Psoas muscle (tissue), 8 donors: ENCODE results near the gene ZNF526. TPM values are rescaled to one million over a fixed set of nuclear protein-coding genes. Genes with fewer than 3 reads are reported as not detected.
A peak's percentile ranks its signal among the peaks of the same experiment; 100 is the strongest.

Experiments used
- ATAC-seq, 4 donors: fragments of 200-7000 bp; cut with Tn5 transposase; one replicate each; pipeline ENCODE4 v1.9.1; 2020; ENCODE audit warnings: moderate library complexity in 3 of 4, mild to moderate bottlenecking in 2 of 4
- DNase-seq, 2 donors: peaks; one replicate each; pipeline ENCODE4 v3.0.0-alpha.2; 2020
- H3K27ac ChIP-seq: fragments of 200-600 bp; one replicate; pipeline ENCODE4 v1.8.0; 2022
- H3K27me3 ChIP-seq, 3 donors: fragments of 200-600 bp in 1 of 3; one replicate each; pipeline versions ENCODE4 v1.6.1 to v1.8.0; 2013 to 2022; ENCODE audit warnings: low read length in 2 of 3, mild to moderate bottlenecking in 2 of 3, moderate library complexity in 1 of 3; ENCODE audit not compliant: insufficient read depth in 3 of 3
- H3K36me3 ChIP-seq, 2 donors: fragments of 200-600 bp in 1 of 2; one replicate each; pipeline versions ENCODE4 v1.6.1 to v1.8.0; 2013 to 2022; ENCODE audit warnings: low read depth in 1 of 2, mild to moderate bottlenecking in 1 of 2, moderate library complexity in 1 of 2; ENCODE audit not compliant: insufficient read depth in 1 of 2
- H3K4me1 ChIP-seq: fragments of 200-600 bp; one replicate; pipeline ENCODE4 v1.8.0; 2022
- H3K4me3 ChIP-seq: fragments of 200-600 bp; one replicate; pipeline ENCODE4 v1.8.0; 2022; ENCODE audit warnings: mild to moderate bottlenecking
- H3K9me3 ChIP-seq: fragments of 200-600 bp; one replicate; pipeline ENCODE4 v1.8.0; 2022
- CTCF ChIP-seq: fragments of 200-600 bp; IDR thresholded peaks from one replicate; pipeline ENCODE4 v1.8.0; 2022; ENCODE audit warnings: antibody characterized with exemption
- WGBS, 3 donors: extraction: QIAGEN DNeasy Blood & Tissue Kit; methylation state at CpG; one replicate each; pipeline versions ENCODE4 v1.1.6 to v1.1.7; 2013; 5-methylcytosine and 5-hydroxymethylcytosine counted together
- intact Hi-C, 2 donors: fragments of 100-400 bp; cut with DNase I; formaldehyde crosslinking; loops; one replicate each; pipeline versions ENCODE4 v1.11.0 to v1.14.2; 2022
- polyA plus RNA-seq, 3 donors: library from polyadenylated mRNA; stranded (reverse); fragments of 200-250 nt; gene quantifications; one replicate each; pipeline ENCODE4 v1.2.3, GENCODE V29; 2013
- total RNA-seq, 4 donors: library from RNA; stranded (reverse); fragmentation: NEBNext Ultra II Directional in 2 of 4; extraction: Animal tissue kit (Norgen Biotek cat#: 25700) in 2 of 4; gene quantifications; one replicate each; pipeline versions ENCODE4 v1.2.1 to v1.2.4, GENCODE V29; 2021 to 2023
- donor health status: healthy with polysubstance abuse.
- donor health status: DM: no; HTN: no; CAD: no; lungs with moderate emphysema.
- donor health status: Bipolar disorder and iron deficiency.
- donor health status: healthy.
- donor health status: DM: yes; HTN: yes; CAD: no.
- donor health status: DM: no; HTN: no; CAD: no.
- donor health status: DM: no; HTN: no; CAD: no.
- donor health status: DM: yes; HTN: yes; CAD: no.

Gene ZNF526
- total and polyA plus RNA-seq, 7 donors: 3.4 to 7.9 (median 5.9) TPM

GRCh38 chr19:42244347-42245220 lies 24.5 kb downstream of the ZNF526 start:
- intact Hi-C loops: loop anchor here in 1 of 2 donors (5.0 kb wide), 1 partner anchor 53 kb away; no protein-coding TSS in a partner anchor
- Histone ChIP-seq H3K36me3 (peaks cover 0 to 13% of the 10 kb centered on the region in 2 donors), H3K4me1 (peaks cover 39% of the 10 kb centered on the region), H3K9me3 (no peaks in the 10 kb centered on the region), H3K27ac (peak overlapping the region; percentile 93), H3K4me3 (peak overlapping the region; percentile 83), H3K27me3 (no peaks in the 10 kb centered on the region)
- peak; percentile 65 for TF ChIP-seq CTCF
- DNase-seq: peak; percentile 92 to 95
- ATAC-seq: peak; percentile 34 to 68 (median 55)
- 1 to 2% (median 2%) methylated on average over 45 of the region's 45 CpGs for WGBS, 3 donors

- intact Hi-C loops: loop anchor here in 1 of 2 donors (5.0 kb wide), 1 partner anchor 52 kb away; no protein-coding TSS in a partner anchor
- ATAC-seq (no peak), DNase-seq (no peak)
- 76 to 78% (median 77%) methylated on average over 10 of the region's 10 CpGs for WGBS, 3 donors
- Histone ChIP-seq H3K36me3 (peaks cover 0 to 6% of the 10 kb centered on the region in 2 donors), H3K9me3 (no peaks in the 10 kb centered on the region), H3K4me3 (peak overlapping the region; percentile 83), H3K27me3 (no peaks in the 10 kb centered on the region), H3K27ac (peak overlapping the region; percentile 93), H3K4me1 (peaks cover 35% of the 10 kb centered on the region)
- TF ChIP-seq CTCF: no peak
These were observed 25.1 kb downstream of the ZNF526 start for GRCh38 chr19:42245231-42245630.

- H3K27me3 ChIP-seq: no peaks in the 10 kb centered on the region
- intact Hi-C loops: loop anchor here (2.0 to 5.0 kb wide), 4 partner anchors 32 to 76 kb away; no protein-coding TSS in a partner anchor
- no peak overlapping the region for H3K4me3 ChIP-seq
- TF ChIP-seq CTCF: peak; percentile 58
- peaks cover 29% of the 10 kb centered on the region for H3K4me1 ChIP-seq
- peak overlapping the region; percentile 27 for H3K27ac ChIP-seq
- H3K9me3 ChIP-seq: no peaks in the 10 kb centered on the region
- peak; percentile 81 to 87 for DNase-seq
- ATAC-seq: peak in 3 of 4 donors; percentile 8 to 30 (median 15)
- no peaks in the 10 kb centered on the region for H3K36me3 ChIP-seq
- 9 to 17% (median 11%) methylated on average over 9 to 10 of the region's 10 CpGs for WGBS, 3 donors
These were observed 26.2 kb downstream of the ZNF526 start for GRCh38 chr19:42246143-42246921.

GRCh38 chr19:42246922-42247639 lies 27.0 kb downstream of the ZNF526 start:
- Histone ChIP-seq H3K27me3 (no peaks in the 10 kb centered on the region), H3K9me3 (no peaks in the 10 kb centered on the region), H3K4me3 (no peak overlapping the region), H3K36me3 (no peaks in the 10 kb centered on the region), H3K27ac (no peak overlapping the region), H3K4me1 (peaks cover 25% of the 10 kb centered on the region)
- TF ChIP-seq CTCF: no peak
- no peak for DNase-seq
- WGBS, 3 donors: 74 to 75% (median 74%) methylated on average over 7 of the region's 7 CpGs
- ATAC-seq: no peak
- intact Hi-C loops: loop anchor here (2.0 to 5.0 kb wide), 4 partner anchors 32 to 76 kb away; no protein-coding TSS in a partner anchor
